Stimulated activated naive CD8-positive, alpha-beta T cell treated with anti-CD3 and anti-CD28 coated beads, Interleukin-15, Interleukin-2, amounts not matched to agents 100 ng/mL and 50 ng/mL, for 24 hours (primary cell): Measurements from ENCODE around the gene MITF.

ENCODE experiments used
- H3K27ac Mint-ChIP-seq: one replicate; pipeline ENCODE4 v1.8.0; 2021; ENCODE audit warnings: mild to moderate bottlenecking, mixed read lengths
- H3K27me3 Mint-ChIP-seq: one replicate; pipeline ENCODE4 v1.8.0; 2021; ENCODE audit warnings: mixed read lengths
- H3K36me3 Mint-ChIP-seq: one replicate; pipeline ENCODE4 v1.8.0; 2021; ENCODE audit warnings: low read depth, mixed read lengths
- H3K4me1 Mint-ChIP-seq: one replicate; pipeline ENCODE4 v1.8.0; 2021; ENCODE audit warnings: low read depth, mixed read lengths
- H3K4me3 Mint-ChIP-seq: one replicate; pipeline ENCODE4 v1.8.0; 2021; ENCODE audit warnings: mild to moderate bottlenecking, mixed read lengths
- H3K9me3 Mint-ChIP-seq: one replicate; pipeline ENCODE4 v1.8.0; 2021; ENCODE audit warnings: mixed read lengths

Gene MITF

DNA sequence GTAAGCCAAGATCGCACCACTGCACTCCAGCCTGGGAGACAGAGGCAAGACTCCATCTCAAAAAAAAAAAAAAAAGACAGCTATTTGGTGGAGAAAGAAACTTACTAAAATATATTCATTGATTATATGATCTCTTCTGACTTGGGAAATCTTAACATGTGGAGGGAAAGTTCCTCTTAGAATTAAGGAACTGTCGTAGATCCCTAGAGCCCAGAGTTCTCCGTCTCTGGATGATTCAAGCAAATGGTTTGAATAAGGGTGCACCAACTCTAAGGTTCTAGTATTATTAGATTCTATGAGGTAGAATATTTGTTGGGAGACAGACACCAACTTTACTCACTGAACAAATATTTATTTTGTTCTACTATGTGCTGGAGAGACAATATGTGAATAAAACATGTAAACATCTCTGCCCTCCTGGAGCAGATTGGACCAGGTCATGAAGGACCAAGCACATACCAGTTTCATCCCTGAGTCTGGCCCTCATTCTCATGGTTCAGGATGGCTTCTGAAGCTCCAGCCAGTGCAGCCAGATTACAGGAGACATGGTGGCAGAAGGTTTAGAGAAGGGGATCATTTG is 129.7 kb downstream of the MITF start:
- H3K36me3 Mint-ChIP-seq: no peaks in the 10 kb centered on the region

GRCh38 chr3:69869643-69870042 is 130.4 kb downstream of the MITF start:
- H3K27me3 Mint-ChIP-seq: no peaks in the 10 kb centered on the region
- H3K4me3 Mint-ChIP-seq: no peak overlapping the region
- no peaks in the 10 kb centered on the region for H3K9me3 Mint-ChIP-seq
- H3K36me3 Mint-ChIP-seq: no peaks in the 10 kb centered on the region
- no peaks in the 10 kb centered on the region for H3K4me1 Mint-ChIP-seq
- H3K27ac Mint-ChIP-seq: no peak overlapping the region

More for the DNA sequence above, 129.7 kb downstream of the MITF start:
- Mint-ChIP-seq H3K27ac (no peak overlapping the region), H3K4me1 (no peaks in the 10 kb centered on the region), H3K4me3 (no peak overlapping the region), H3K9me3 (no peaks in the 10 kb centered on the region), H3K27me3 (no peaks in the 10 kb centered on the region)

- no peak overlapping the region for H3K4me3 Mint-ChIP-seq
- no peaks in the 10 kb centered on the region for H3K4me1 Mint-ChIP-seq
- H3K9me3 Mint-ChIP-seq: no peaks in the 10 kb centered on the region
- no peak overlapping the region for H3K27ac Mint-ChIP-seq
- no peaks in the 10 kb centered on the region for H3K27me3 Mint-ChIP-seq
- no peaks in the 10 kb centered on the region for H3K36me3 Mint-ChIP-seq
Observed at GRCh38 chr3:69871251-69871650, 132.0 kb downstream of the MITF start.

DNA sequence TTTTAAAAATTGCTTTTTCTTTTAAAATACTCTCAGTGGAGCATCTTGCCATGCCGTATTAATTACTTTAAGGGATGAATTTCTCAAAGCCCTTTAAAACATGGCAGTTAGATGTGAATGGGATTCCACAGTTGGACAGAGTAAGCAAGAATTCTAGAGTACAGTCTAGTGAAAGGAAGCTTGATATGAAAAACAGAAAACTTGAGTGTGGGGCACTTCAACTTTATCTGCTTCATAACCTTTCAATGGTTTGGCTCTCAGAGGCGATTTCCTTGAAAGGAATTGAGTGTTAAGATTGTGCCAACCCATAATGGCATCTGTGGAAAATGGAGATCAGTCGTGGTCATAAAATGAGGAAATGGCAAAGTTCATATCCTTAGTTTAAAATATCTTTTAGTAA is 132.6 kb downstream of the MITF start:
- H3K4me1 Mint-ChIP-seq: no peaks in the 10 kb centered on the region
- H3K36me3 Mint-ChIP-seq: no peaks in the 10 kb centered on the region
- H3K27me3 Mint-ChIP-seq: no peaks in the 10 kb centered on the region
- no peaks in the 10 kb centered on the region for H3K9me3 Mint-ChIP-seq
- H3K4me3 Mint-ChIP-seq: no peak overlapping the region
- no peak overlapping the region for H3K27ac Mint-ChIP-seq

GRCh38 chr3:69872783-69873378 is 133.6 kb downstream of the MITF start:
- no peaks in the 10 kb centered on the region for H3K9me3 Mint-ChIP-seq
- H3K27me3 Mint-ChIP-seq: no peaks in the 10 kb centered on the region
- no peaks in the 10 kb centered on the region for H3K36me3 Mint-ChIP-seq
- H3K4me3 Mint-ChIP-seq: no peak overlapping the region
- no peak overlapping the region for H3K27ac Mint-ChIP-seq
- H3K4me1 Mint-ChIP-seq: no peaks in the 10 kb centered on the region

DNA sequence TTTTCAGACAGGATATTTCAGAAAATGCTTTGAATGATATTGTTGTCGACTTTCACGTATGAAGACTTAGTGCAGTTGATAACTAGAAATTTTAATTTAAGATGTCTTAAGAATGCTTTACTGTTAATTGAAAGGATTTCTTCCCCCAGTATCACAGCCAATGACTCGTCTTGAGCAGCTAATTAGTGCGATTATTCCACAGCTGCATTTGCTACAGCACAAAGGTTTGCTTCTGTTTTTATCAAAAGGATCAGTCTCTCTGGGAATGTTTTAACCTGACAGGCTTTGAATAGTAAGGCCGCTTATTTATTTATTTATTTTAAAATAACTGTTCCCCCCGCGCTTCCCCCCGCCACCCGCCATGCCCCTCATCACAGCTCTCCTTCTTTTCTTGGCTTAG is 136.8 kb downstream of the MITF start:
- Mint-ChIP-seq H3K4me3 (no peak overlapping the region), H3K9me3 (no peaks in the 10 kb centered on the region), H3K4me1 (no peaks in the 10 kb centered on the region), H3K36me3 (no peaks in the 10 kb centered on the region), H3K27me3 (no peaks in the 10 kb centered on the region), H3K27ac (no peak overlapping the region)

GRCh38 chr3:69878254-69878653 is 139.0 kb downstream of the MITF start:
- no peaks in the 10 kb centered on the region for H3K9me3 Mint-ChIP-seq
- no peaks in the 10 kb centered on the region for H3K4me1 Mint-ChIP-seq
- no peak overlapping the region for H3K27ac Mint-ChIP-seq
- H3K27me3 Mint-ChIP-seq: no peaks in the 10 kb centered on the region
- no peak overlapping the region for H3K4me3 Mint-ChIP-seq
- H3K36me3 Mint-ChIP-seq: no peaks in the 10 kb centered on the region

- no peaks in the 10 kb centered on the region for H3K27me3 Mint-ChIP-seq
- no peaks in the 10 kb centered on the region for H3K36me3 Mint-ChIP-seq
- no peak overlapping the region for H3K4me3 Mint-ChIP-seq
- no peaks in the 10 kb centered on the region for H3K9me3 Mint-ChIP-seq
- no peaks in the 10 kb centered on the region for H3K4me1 Mint-ChIP-seq
- no peak overlapping the region for H3K27ac Mint-ChIP-seq
Observed at GRCh38 chr3:69879051-69879450, 139.8 kb downstream of the MITF start.

- no peak overlapping the region for H3K27ac Mint-ChIP-seq
- no peaks in the 10 kb centered on the region for H3K27me3 Mint-ChIP-seq
- H3K4me3 Mint-ChIP-seq: no peak overlapping the region
- no peaks in the 10 kb centered on the region for H3K36me3 Mint-ChIP-seq
- no peaks in the 10 kb centered on the region for H3K9me3 Mint-ChIP-seq
- H3K4me1 Mint-ChIP-seq: no peaks in the 10 kb centered on the region
Observed at GRCh38 chr3:69880069-69880640, 140.9 kb downstream of the MITF start.

- Mint-ChIP-seq H3K36me3 (no peaks in the 10 kb centered on the region), H3K27me3 (no peaks in the 10 kb centered on the region), H3K27ac (no peak overlapping the region), H3K9me3 (no peaks in the 10 kb centered on the region), H3K4me1 (no peaks in the 10 kb centered on the region), H3K4me3 (no peak overlapping the region)
Observed at GRCh38 chr3:69881051-69881450, 141.8 kb downstream of the MITF start.

DNA sequence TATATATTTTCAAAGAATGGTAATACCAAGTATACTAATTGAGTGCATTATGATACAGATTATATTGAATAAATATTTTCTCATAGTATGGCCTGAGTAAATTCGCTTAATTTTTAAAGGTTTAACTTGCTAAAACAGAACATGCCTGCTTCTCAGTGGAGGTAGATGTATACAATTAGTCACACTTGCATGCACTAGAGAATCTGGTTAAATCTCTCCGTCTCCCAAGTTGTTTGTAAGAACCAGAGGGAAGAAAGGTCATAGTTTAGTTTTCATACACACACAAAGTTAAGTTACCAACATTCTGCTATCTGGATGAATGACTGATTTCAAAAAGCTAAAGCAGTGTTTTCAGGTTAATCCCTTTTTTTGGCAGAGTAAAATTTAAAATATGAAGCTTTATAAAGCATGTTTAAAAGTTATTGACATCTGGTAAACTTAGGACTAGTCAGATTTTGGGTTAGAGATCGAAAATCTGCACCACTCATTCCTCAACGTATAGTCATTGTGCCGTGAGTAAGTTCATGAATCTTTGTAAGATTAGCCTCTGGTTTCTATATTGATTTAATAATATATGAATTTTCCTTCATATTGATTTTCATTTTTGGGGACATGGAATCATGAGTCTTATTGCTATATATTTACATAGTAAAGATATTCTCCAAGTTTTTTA is 142.6 kb downstream of the MITF start:
- Mint-ChIP-seq H3K27me3 (no peaks in the 10 kb centered on the region), H3K27ac (no peak overlapping the region), H3K9me3 (no peaks in the 10 kb centered on the region), H3K36me3 (no peaks in the 10 kb centered on the region), H3K4me3 (no peak overlapping the region), H3K4me1 (no peaks in the 10 kb centered on the region)

DNA sequence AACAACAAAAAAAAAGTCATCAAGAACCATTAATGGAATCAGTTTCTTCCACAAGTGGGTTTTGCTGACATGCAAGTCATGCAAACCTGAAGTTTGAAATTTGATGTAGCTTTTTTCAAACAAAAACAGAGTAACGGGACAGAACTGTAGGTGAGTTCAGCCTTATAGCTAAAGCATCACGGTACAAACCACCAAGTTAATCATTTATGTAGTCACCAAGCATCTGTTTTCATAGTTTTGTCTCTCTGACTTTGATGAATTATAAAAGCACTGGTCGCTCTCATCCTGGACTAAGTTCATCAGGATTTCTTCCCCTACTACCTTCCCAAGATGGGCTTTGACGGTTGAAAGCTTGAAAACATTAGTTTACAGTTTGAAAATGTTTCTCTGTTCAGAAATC is 143.3 kb downstream of the MITF start:
- H3K4me3 Mint-ChIP-seq: no peak overlapping the region
- no peaks in the 10 kb centered on the region for H3K27me3 Mint-ChIP-seq
- no peaks in the 10 kb centered on the region for H3K9me3 Mint-ChIP-seq
- H3K4me1 Mint-ChIP-seq: no peaks in the 10 kb centered on the region
- H3K36me3 Mint-ChIP-seq: no peaks in the 10 kb centered on the region
- no peak overlapping the region for H3K27ac Mint-ChIP-seq

- Mint-ChIP-seq H3K27me3 (peaks cover 6% of the 10 kb centered on the region), H3K9me3 (no peaks in the 10 kb centered on the region), H3K27ac (no peak overlapping the region), H3K4me1 (no peaks in the 10 kb centered on the region), H3K36me3 (no peaks in the 10 kb centered on the region), H3K4me3 (no peak overlapping the region)
Observed at GRCh38 chr3:69888040-69888942, 149.0 kb downstream of the MITF start.

GRCh38 chr3:69888943-69889315 is 149.7 kb downstream of the MITF start:
- H3K9me3 Mint-ChIP-seq: no peaks in the 10 kb centered on the region
- H3K4me1 Mint-ChIP-seq: no peaks in the 10 kb centered on the region
- H3K36me3 Mint-ChIP-seq: no peaks in the 10 kb centered on the region
- no peak overlapping the region for H3K27ac Mint-ChIP-seq
- H3K27me3 Mint-ChIP-seq: peaks cover 6% of the 10 kb centered on the region
- no peak overlapping the region for H3K4me3 Mint-ChIP-seq

DNA sequence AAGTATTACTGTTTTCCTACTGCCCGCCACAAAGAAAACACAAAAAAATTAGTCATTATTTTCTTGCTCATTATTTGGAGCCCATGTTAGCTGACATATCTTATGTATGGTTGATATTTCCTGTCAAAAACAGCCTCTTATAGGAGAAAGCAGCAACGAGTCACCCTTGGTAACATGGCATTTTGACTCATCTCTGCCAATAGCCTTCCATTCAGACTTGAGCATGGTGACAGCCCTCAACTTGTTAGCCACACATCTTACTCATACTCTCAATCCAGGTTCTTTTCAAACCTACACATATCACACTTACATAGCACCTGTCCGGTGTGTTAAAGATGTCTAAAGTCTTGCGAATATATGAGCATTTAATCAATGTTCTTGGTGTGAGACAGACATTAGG is 150.8 kb downstream of the MITF start:
- Mint-ChIP-seq H3K9me3 (no peaks in the 10 kb centered on the region), H3K27ac (no peak overlapping the region)

More for the DNA sequence above, 150.8 kb downstream of the MITF start:
- Mint-ChIP-seq H3K27me3 (peaks cover 6% of the 10 kb centered on the region), H3K4me1 (no peaks in the 10 kb centered on the region), H3K36me3 (no peaks in the 10 kb centered on the region), H3K4me3 (no peak overlapping the region)
